ENCODE results near the gene MAMDC4. TPM values are rescaled to one million over a fixed set of nuclear protein-coding genes. Genes with fewer than 3 reads are reported as not detected.
A peak's percentile ranks its signal among the peaks of the same experiment; 100 is the strongest.
"Not testable (repeated sequence)": the region's sequence is repeated elsewhere in the genome, so short reads cannot be mapped to it uniquely, and the experiment has no call there.

MAMDC4 gene
- total and polyA plus RNA-seq, 2 donors from 2014 or later = 5.8 to 8.1 TPM

DNA sequence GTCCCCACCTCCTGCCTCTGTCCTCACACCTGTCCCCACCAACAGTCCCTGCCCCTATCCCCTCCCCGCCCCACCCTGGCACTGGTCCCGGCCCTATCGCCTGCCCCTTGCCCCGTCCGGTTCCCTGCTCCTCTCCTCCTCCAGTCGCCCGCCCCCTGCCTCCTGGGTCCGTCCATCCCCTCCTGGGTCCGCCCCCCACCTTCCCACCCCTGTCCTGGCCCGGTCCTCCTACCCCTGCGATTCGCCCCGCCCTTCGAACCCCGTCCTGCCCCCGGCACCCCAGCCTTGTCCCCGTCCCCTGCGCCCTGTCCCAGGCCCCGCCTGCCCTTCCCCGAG is 13.6 kb downstream of the MAMDC4 start:
- peaks cover 0 to 23% (median 12%) of the 10 kb centered on the region in 3 donors for H3K36me3 ChIP-seq (ENCODE audit: control insufficient read depth in 2 of 3, insufficient read depth in 3 of 3, low read length in 3 of 3)
- H3K4me3 ChIP-seq (ENCODE audit: low read length in 3 of 3) = peak overlapping the region; percentile 55 to 72 (median 60)
- intact Hi-C loops (cut with DNase I) = no loop called here
- peak overlapping the region in 1 of 3 donors; percentile 78 for H3K9ac ChIP-seq (ENCODE audit: low read length in 3 of 3)
- H3K4me1 ChIP-seq (ENCODE audit: control insufficient read depth in 2 of 3, insufficient read depth in 2 of 3, low read depth in 1 of 3, low read length in 3 of 3) = peaks cover 0 to 16% (median 12%) of the 10 kb centered on the region in 3 donors
- TF ChIP-seq, protein P1, sequence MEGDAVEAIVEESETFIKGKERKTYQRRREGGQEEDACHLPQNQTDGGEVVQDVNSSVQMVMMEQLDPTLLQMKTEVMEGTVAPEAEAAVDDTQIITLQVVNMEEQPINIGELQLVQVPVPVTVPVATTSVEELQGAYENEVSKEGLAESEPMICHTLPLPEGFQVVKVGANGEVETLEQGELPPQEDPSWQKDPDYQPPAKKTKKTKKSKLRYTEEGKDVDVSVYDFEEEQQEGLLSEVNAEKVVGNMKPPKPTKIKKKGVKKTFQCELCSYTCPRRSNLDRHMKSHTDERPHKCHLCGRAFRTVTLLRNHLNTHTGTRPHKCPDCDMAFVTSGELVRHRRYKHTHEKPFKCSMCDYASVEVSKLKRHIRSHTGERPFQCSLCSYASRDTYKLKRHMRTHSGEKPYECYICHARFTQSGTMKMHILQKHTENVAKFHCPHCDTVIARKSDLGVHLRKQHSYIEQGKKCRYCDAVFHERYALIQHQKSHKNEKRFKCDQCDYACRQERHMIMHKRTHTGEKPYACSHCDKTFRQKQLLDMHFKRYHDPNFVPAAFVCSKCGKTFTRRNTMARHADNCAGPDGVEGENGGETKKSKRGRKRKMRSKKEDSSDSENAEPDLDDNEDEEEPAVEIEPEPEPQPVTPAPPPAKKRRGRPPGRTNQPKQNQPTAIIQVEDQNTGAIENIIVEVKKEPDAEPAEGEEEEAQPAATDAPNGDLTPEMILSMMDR (IDR thresholded peaks at IDR 0.05; ENCODE audit: borderline replicate concordance, extremely low read depth, insufficient read depth) = no peak
- FAIRE-seq = no peak
- DNase-seq = peak in 3 of 5 donors; percentile 27 to 85 (median 80)
- H3K9me3 ChIP-seq (ENCODE audit: control insufficient read depth in 2 of 3, insufficient read depth in 1 of 3, low read length in 3 of 3) = no peaks in the 10 kb centered on the region
- peak overlapping the region; percentile 80 to 89 for H3K27ac ChIP-seq (ENCODE audit: low read depth in 2 of 2, low read length in 2 of 2)
- H3K27me3 ChIP-seq (ENCODE audit: control insufficient read depth, insufficient read depth, low read length) = no peaks in the 10 kb centered on the region

GRCh38 chr9:136866898-136867421 is 14.8 kb downstream of the MAMDC4 start:
- not testable (repeated sequence) for H3K9ac ChIP-seq (ENCODE audit: low read length in 3 of 3)

DNA sequence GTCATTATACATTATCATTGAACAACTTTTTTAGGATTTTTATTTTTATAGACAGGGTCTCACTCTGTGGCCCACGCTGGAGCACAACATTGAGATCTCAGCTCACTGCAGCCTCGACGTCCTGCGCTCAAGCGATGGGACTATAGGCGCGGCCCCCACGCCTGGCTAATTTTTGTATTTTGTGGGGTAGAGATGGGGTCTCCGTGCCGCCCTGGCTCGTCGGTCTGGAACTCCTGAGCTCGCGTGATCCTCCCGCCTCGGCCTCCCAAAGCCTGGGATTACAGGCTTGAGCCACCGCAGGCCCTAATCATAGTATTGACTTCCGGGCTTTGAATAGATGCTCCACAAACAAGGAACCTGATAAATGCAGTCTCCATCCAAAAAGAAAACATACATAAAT is 15.3 kb downstream of the MAMDC4 start:
- no peak for DNase-seq
- FAIRE-seq = no peak
- Histone ChIP-seq H3K9me3 (ENCODE audit: control insufficient read depth in 2 of 3, insufficient read depth in 1 of 3, low read length in 3 of 3) (no peaks in the 10 kb centered on the region), H3K9ac (ENCODE audit: low read length in 3 of 3) (no peak overlapping the region), H3K36me3 (ENCODE audit: control insufficient read depth in 2 of 3, insufficient read depth in 3 of 3, low read length in 3 of 3) (peaks cover 0 to 16% (median 12%) of the 10 kb centered on the region in 3 donors), H3K4me1 (ENCODE audit: control insufficient read depth in 2 of 3, insufficient read depth in 2 of 3, low read depth in 1 of 3, low read length in 3 of 3) (peaks cover 0 to 14% (median 12%) of the 10 kb centered on the region in 3 donors), H3K27ac (ENCODE audit: low read depth in 2 of 2, low read length in 2 of 2) (no peak overlapping the region), H3K4me3 (ENCODE audit: low read length in 3 of 3) (no peak overlapping the region), H3K27me3 (ENCODE audit: control insufficient read depth, insufficient read depth, low read length) (no peaks in the 10 kb centered on the region)
- intact Hi-C loops (cut with DNase I) = no loop called here
- TF ChIP-seq, protein P1 (IDR thresholded peaks at IDR 0.05; ENCODE audit: borderline replicate concordance, extremely low read depth, insufficient read depth) = no peak

More at GRCh38 chr9:136866898-136867421, 14.8 kb downstream of the MAMDC4 start:
- intact Hi-C loops (cut with DNase I); FAIRE-seq; H3K27ac ChIP-seq (ENCODE audit: low read depth in 2 of 2, low read length in 2 of 2); H3K27me3 ChIP-seq (ENCODE audit: control insufficient read depth, insufficient read depth, low read length); H3K9me3 ChIP-seq (ENCODE audit: control insufficient read depth in 2 of 3, insufficient read depth in 1 of 3, low read length in 3 of 3): not testable (repeated sequence)
- H3K36me3 ChIP-seq (ENCODE audit: control insufficient read depth in 2 of 3, insufficient read depth in 3 of 3, low read length in 3 of 3) = peaks cover 0 to 16% (median 12%) of the 10 kb centered on the region in 3 donors
- DNase-seq = peak in 1 of 5 donors; percentile 52
- peak overlapping the region in 1 of 3 donors; percentile 34 for H3K4me3 ChIP-seq (ENCODE audit: low read length in 3 of 3)
- peaks cover 0 to 14% (median 12%) of the 10 kb centered on the region in 3 donors for H3K4me1 ChIP-seq (ENCODE audit: control insufficient read depth in 2 of 3, insufficient read depth in 2 of 3, low read depth in 1 of 3, low read length in 3 of 3)

GRCh38 chr9:136867917-136868316 is 15.8 kb downstream of the MAMDC4 start:
- Histone ChIP-seq H3K4me1 (ENCODE audit: control insufficient read depth in 2 of 3, insufficient read depth in 2 of 3, low read depth in 1 of 3, low read length in 3 of 3) (peaks cover 0 to 14% (median 12%) of the 10 kb centered on the region in 3 donors), H3K9ac (ENCODE audit: low read length in 3 of 3) (no peak overlapping the region), H3K27me3 (ENCODE audit: control insufficient read depth, insufficient read depth, low read length) (no peaks in the 10 kb centered on the region), H3K9me3 (ENCODE audit: control insufficient read depth in 2 of 3, insufficient read depth in 1 of 3, low read length in 3 of 3) (no peaks in the 10 kb centered on the region), H3K4me3 (ENCODE audit: low read length in 3 of 3) (no peak overlapping the region), H3K27ac (ENCODE audit: low read depth in 2 of 2, low read length in 2 of 2) (no peak overlapping the region), H3K36me3 (ENCODE audit: control insufficient read depth in 2 of 3, insufficient read depth in 3 of 3, low read length in 3 of 3) (peaks cover 0 to 12% (median 8%) of the 10 kb centered on the region in 3 donors)
- TF ChIP-seq, protein P1 (IDR thresholded peaks at IDR 0.05; ENCODE audit: borderline replicate concordance, extremely low read depth, insufficient read depth) = no peak
- intact Hi-C loops (cut with DNase I) = no loop called here
- FAIRE-seq (no peak), DNase-seq (peak in 1 of 5 donors; percentile 55)

Data from kidney (tissue), 14 donors.